GM23338 (cell line): ENCODE measurements around the gene RYR3.

Experiments
- CTCF ChIP-seq, 2 experiments: fragments of 200-600 bp in 1 of 2; sonication (generic) in 1 of 2; conservative IDR thresholded peaks; 2 replicates each; pipeline versions ENCODE4 v1.5.1 to v1.6.1; 2016 to 2017; ENCODE audit warnings: antibody characterized with exemption in 2 of 2, low read depth in 2 of 2, mild to moderate bottlenecking in 2 of 2, moderate library complexity in 1 of 2
- TF ChIP-seq, protein P1 (sequence below): IDR thresholded peaks from one replicate; pipeline ENCODE4 v1.6.1; 2018; ENCODE audit warnings: antibody characterized with exemption; ENCODE audit not compliant: unreplicated experiment

DNA sequence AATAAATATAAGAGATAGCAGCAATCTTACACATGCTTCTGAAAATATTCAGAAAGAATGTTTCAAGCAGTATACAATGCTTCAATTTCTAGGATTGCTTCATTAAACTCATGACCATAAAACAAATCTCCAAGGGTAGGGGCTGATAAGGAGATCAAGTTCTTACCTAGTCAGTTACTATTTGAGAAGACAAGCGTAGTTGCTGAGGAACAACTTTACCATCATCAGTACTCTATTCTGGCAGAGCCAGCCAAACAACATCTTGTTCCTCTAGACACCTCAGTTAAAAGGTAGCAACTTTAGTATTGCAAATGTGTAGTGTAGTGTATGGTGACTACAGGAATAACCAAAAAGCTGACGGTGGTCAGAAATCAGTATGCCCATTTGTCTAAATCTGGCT lies 572.2 kb downstream of the RYR3 start:
- TF ChIP-seq, protein P1, sequence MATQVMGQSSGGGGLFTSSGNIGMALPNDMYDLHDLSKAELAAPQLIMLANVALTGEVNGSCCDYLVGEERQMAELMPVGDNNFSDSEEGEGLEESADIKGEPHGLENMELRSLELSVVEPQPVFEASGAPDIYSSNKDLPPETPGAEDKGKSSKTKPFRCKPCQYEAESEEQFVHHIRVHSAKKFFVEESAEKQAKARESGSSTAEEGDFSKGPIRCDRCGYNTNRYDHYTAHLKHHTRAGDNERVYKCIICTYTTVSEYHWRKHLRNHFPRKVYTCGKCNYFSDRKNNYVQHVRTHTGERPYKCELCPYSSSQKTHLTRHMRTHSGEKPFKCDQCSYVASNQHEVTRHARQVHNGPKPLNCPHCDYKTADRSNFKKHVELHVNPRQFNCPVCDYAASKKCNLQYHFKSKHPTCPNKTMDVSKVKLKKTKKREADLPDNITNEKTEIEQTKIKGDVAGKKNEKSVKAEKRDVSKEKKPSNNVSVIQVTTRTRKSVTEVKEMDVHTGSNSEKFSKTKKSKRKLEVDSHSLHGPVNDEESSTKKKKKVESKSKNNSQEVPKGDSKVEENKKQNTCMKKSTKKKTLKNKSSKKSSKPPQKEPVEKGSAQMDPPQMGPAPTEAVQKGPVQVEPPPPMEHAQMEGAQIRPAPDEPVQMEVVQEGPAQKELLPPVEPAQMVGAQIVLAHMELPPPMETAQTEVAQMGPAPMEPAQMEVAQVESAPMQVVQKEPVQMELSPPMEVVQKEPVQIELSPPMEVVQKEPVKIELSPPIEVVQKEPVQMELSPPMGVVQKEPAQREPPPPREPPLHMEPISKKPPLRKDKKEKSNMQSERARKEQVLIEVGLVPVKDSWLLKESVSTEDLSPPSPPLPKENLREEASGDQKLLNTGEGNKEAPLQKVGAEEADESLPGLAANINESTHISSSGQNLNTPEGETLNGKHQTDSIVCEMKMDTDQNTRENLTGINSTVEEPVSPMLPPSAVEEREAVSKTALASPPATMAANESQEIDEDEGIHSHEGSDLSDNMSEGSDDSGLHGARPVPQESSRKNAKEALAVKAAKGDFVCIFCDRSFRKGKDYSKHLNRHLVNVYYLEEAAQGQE: no peak
- no peak for TF ChIP-seq CTCF (conservative IDR thresholded peaks at IDR 0.05; ENCODE audit: low read depth in 2 of 2)
